ENCODE results near the gene GLDN. TPM values are rescaled to one million over a fixed set of nuclear protein-coding genes. Genes with fewer than 3 reads are reported as not detected.

GLDN gene
- total and polyA plus RNA-seq, 2 experiments from 2014 or later: 0.92 TPM; not detected in 1

GRCh38 chr15:51356983-51357382 is 15.5 kb downstream of the GLDN start:
- Histone ChIP-seq H3K36me3 (no peaks in the 10 kb centered on the region), H3K9me3 (ENCODE audit: low read depth) (no peaks in the 10 kb centered on the region), H3K27ac (no peak overlapping the region), H3K27me3 (no peaks in the 10 kb centered on the region), H3K4me3 (no peak overlapping the region), H3K4me1 (ENCODE audit: low read depth) (no peaks in the 10 kb centered on the region)
- TF ChIP-seq CTCF (IDR thresholded peaks at IDR 0.05; ENCODE audit: low read depth, low read length): no peak
- no peak for DNase-seq (ENCODE audit: low read depth in 1 of 2, low spot score in 1 of 2)

- Histone ChIP-seq H3K4me1 (ENCODE audit: low read depth) (no peaks in the 10 kb centered on the region), H3K4me3 (no peak overlapping the region), H3K27ac (no peak overlapping the region), H3K36me3 (no peaks in the 10 kb centered on the region), H3K9me3 (ENCODE audit: low read depth) (no peaks in the 10 kb centered on the region), H3K27me3 (no peaks in the 10 kb centered on the region)
- TF ChIP-seq CTCF (IDR thresholded peaks at IDR 0.05; ENCODE audit: low read depth, low read length): no peak
- DNase-seq (ENCODE audit: low read depth in 1 of 2, low spot score in 1 of 2): no peak
Observed at GRCh38 chr15:51359981-51360380, 18.5 kb downstream of the GLDN start.

- no peak for TF ChIP-seq CTCF (IDR thresholded peaks at IDR 0.05; ENCODE audit: low read depth, low read length)
- no peak overlapping the region for H3K4me3 ChIP-seq
- no peaks in the 10 kb centered on the region for H3K36me3 ChIP-seq
- no peak for DNase-seq (ENCODE audit: low read depth in 1 of 2, low spot score in 1 of 2)
- no peaks in the 10 kb centered on the region for H3K4me1 ChIP-seq (ENCODE audit: low read depth)
- H3K27me3 ChIP-seq: no peaks in the 10 kb centered on the region
- H3K9me3 ChIP-seq (ENCODE audit: low read depth): no peaks in the 10 kb centered on the region
- no peak overlapping the region for H3K27ac ChIP-seq
Observed at GRCh38 chr15:51363383-51363782, 21.9 kb downstream of the GLDN start.

GRCh38 chr15:51365417-51365816 is 24.0 kb downstream of the GLDN start:
- H3K27ac ChIP-seq: no peak overlapping the region
- DNase-seq (ENCODE audit: low read depth in 1 of 2, low spot score in 1 of 2): no peak
- H3K9me3 ChIP-seq (ENCODE audit: low read depth): no peaks in the 10 kb centered on the region
- H3K4me1 ChIP-seq (ENCODE audit: low read depth): no peaks in the 10 kb centered on the region
- H3K4me3 ChIP-seq: no peak overlapping the region
- no peak for TF ChIP-seq CTCF (IDR thresholded peaks at IDR 0.05; ENCODE audit: low read depth, low read length)
- no peaks in the 10 kb centered on the region for H3K27me3 ChIP-seq
- no peaks in the 10 kb centered on the region for H3K36me3 ChIP-seq

- no peak for TF ChIP-seq CTCF (IDR thresholded peaks at IDR 0.05; ENCODE audit: low read depth, low read length)
- H3K36me3 ChIP-seq: no peaks in the 10 kb centered on the region
- H3K9me3 ChIP-seq (ENCODE audit: low read depth): no peaks in the 10 kb centered on the region
- no peak overlapping the region for H3K4me3 ChIP-seq
- no peak for DNase-seq (ENCODE audit: low read depth in 1 of 2, low spot score in 1 of 2)
- H3K4me1 ChIP-seq (ENCODE audit: low read depth): no peaks in the 10 kb centered on the region
- no peaks in the 10 kb centered on the region for H3K27me3 ChIP-seq
- no peak overlapping the region for H3K27ac ChIP-seq
Observed at GRCh38 chr15:51366071-51366470, 24.6 kb downstream of the GLDN start.

GRCh38 chr15:51366920-51367319 is 25.5 kb downstream of the GLDN start:
- no peaks in the 10 kb centered on the region for H3K4me1 ChIP-seq (ENCODE audit: low read depth)
- no peak overlapping the region for H3K4me3 ChIP-seq
- peak in 1 of 2 donors; percentile 85 for DNase-seq (ENCODE audit: low read depth in 1 of 2, low spot score in 1 of 2)
- H3K9me3 ChIP-seq (ENCODE audit: low read depth): no peaks in the 10 kb centered on the region
- no peaks in the 10 kb centered on the region for H3K36me3 ChIP-seq
- no peak overlapping the region for H3K27ac ChIP-seq
- TF ChIP-seq CTCF (IDR thresholded peaks at IDR 0.05; ENCODE audit: low read depth, low read length): no peak
- no peaks in the 10 kb centered on the region for H3K27me3 ChIP-seq

Data from cardiac muscle cell (in vitro differentiated cells and primary cell).